GM21423 (cell line): ENCODE measurements around the gene RAB11FIP4.

ENCODE experiments used
- ATAC-seq: cut with Tn5 transposase; IDR thresholded peaks from one replicate; pipeline ENCODE4 v1.9.1; 2021; ENCODE audit warnings: mild to moderate bottlenecking, moderate library complexity; ENCODE audit not compliant: unreplicated experiment

Gene RAB11FIP4

GRCh38 chr17:31386542-31387075 lies 4.9 kb upstream of the RAB11FIP4 start:
- ATAC-seq: no peak

- no peak for ATAC-seq
These were observed 4.0 kb upstream of the RAB11FIP4 start for GRCh38 chr17:31387438-31387837.

- no peak for ATAC-seq
These were observed 3.1 kb upstream of the RAB11FIP4 start for GRCh38 chr17:31388351-31388750.

GRCh38 chr17:31388770-31389656 lies 2.5 kb upstream of the RAB11FIP4 start:
- no peak for ATAC-seq

GRCh38 chr17:31389657-31390381 lies 1.7 kb upstream of the RAB11FIP4 start:
- ATAC-seq: no peak

- no peak for ATAC-seq
These were observed 1.1 kb upstream of the RAB11FIP4 start for GRCh38 chr17:31390426-31390747.

GRCh38 chr17:31390748-31391495 lies 553 bp upstream of the RAB11FIP4 start:
- no peak for ATAC-seq

- ATAC-seq: no peak
These were observed 754 bp downstream of the RAB11FIP4 start for GRCh38 chr17:31392002-31392855.

GRCh38 chr17:31392856-31393748 lies 1.6 kb downstream of the RAB11FIP4 start:
- no peak for ATAC-seq

GRCh38 chr17:31393749-31394146 lies 2.3 kb downstream of the RAB11FIP4 start:
- ATAC-seq: no peak

- ATAC-seq: no peak
These were observed 3.1 kb downstream of the RAB11FIP4 start for GRCh38 chr17:31394544-31394943.

GRCh38 chr17:31397256-31397939 lies 5.9 kb downstream of the RAB11FIP4 start:
- ATAC-seq: no peak

- ATAC-seq: no peak
These were observed 7.2 kb downstream of the RAB11FIP4 start for GRCh38 chr17:31398381-31399311.

GRCh38 chr17:31400481-31400950 lies 9.0 kb downstream of the RAB11FIP4 start:
- no peak for ATAC-seq

- ATAC-seq: no peak
These were observed 10.2 kb downstream of the RAB11FIP4 start for GRCh38 chr17:31401456-31402254.

- ATAC-seq: no peak
These were observed 12.8 kb downstream of the RAB11FIP4 start for GRCh38 chr17:31404028-31404949.
